C4-2B (cell line): ENCODE measurements around the gene IER5.

Experiments used
- ZFX ChIP-seq: fragments of 450-650 bp; IDR thresholded peaks from 2 replicates; pipeline ENCODE4 v1.6.1; 2017
- TF ChIP-seq, protein P1 (sequence below): fragments of 450-650 bp; conservative IDR thresholded peaks from 2 replicates; pipeline ENCODE4 v1.5.1; 2017; ENCODE audit warnings: mild to moderate bottlenecking

DNA sequence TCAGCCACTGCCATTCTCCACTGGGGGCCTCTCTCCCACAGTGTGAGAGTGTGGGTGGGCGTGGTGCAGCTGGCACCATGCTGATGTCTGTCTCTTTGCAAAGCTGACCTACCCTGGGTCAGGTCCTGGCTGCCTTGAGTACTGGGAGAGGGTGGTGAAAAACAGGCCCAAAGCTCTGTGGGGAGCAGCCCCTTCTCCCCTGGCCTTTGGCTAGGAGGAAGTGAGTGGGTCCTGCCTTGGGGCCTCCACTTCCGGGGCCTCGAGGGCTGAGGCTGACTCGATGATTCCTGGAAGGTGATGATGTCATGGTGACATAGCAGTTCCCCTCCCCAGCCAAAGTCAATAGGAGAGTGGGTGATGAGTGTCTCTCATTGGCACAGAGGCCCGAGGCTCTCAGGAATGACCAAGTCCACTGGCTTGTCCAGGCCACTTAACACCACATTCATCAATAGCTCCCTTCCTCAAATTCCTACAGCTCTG is 53.0 kb downstream of the IER5 start:
- TF ChIP-seq, protein P1, sequence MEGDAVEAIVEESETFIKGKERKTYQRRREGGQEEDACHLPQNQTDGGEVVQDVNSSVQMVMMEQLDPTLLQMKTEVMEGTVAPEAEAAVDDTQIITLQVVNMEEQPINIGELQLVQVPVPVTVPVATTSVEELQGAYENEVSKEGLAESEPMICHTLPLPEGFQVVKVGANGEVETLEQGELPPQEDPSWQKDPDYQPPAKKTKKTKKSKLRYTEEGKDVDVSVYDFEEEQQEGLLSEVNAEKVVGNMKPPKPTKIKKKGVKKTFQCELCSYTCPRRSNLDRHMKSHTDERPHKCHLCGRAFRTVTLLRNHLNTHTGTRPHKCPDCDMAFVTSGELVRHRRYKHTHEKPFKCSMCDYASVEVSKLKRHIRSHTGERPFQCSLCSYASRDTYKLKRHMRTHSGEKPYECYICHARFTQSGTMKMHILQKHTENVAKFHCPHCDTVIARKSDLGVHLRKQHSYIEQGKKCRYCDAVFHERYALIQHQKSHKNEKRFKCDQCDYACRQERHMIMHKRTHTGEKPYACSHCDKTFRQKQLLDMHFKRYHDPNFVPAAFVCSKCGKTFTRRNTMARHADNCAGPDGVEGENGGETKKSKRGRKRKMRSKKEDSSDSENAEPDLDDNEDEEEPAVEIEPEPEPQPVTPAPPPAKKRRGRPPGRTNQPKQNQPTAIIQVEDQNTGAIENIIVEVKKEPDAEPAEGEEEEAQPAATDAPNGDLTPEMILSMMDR: no peak
- TF ChIP-seq ZFX: no peak
